Esophagus mucosa (tissue), 1 donor: ENCODE results near the gene PEX6. TPM values are rescaled to one million over a fixed set of nuclear protein-coding genes. Genes with fewer than 3 reads are reported as not detected.
A peak's percentile ranks its signal among the peaks of the same experiment; 100 is the strongest.
"Not testable (repeated sequence)": the region's sequence is repeated elsewhere in the genome, so short reads cannot be mapped to it uniquely, and the experiment has no call there.

Experiments used
- ATAC-seq: fragments of 200-7000 bp; cut with Tn5 transposase; one replicate; pipeline ENCODE4 v1.9.1; 2020
- total RNA-seq: library from RNA; stranded (reverse); gene quantifications from one replicate; pipeline ENCODE4 v1.2.4, GENCODE V29; 2023
- donor health status: DM: yes; HTN: yes; CAD: no.

PEX6 gene
- total RNA-seq, 1 donor from 2014 or later = 19.4 TPM

- no peak for ATAC-seq
Observed at GRCh38 chr6:42963179-42963854, 15.7 kb downstream of the PEX6 start.

- no peak for ATAC-seq
Observed at GRCh38 chr6:42962502-42963178, 16.3 kb downstream of the PEX6 start.

GRCh38 chr6:42962096-42962495, 16.9 kb downstream of the PEX6 start:
- no peak for ATAC-seq

- ATAC-seq = peak; percentile 44
Observed at GRCh38 chr6:42961020-42961470, 17.9 kb downstream of the PEX6 start.

GRCh38 chr6:42960243-42961019, 18.6 kb downstream of the PEX6 start, which contains the start of gene GNMT:
GNMT (plus strand) TSS chr6:42960754; CDS start chr6:42960768, 14 bp downstream.
- ATAC-seq = peak; percentile 86

- no peak for ATAC-seq
Observed at GRCh38 chr6:42959917-42960242, 19.1 kb downstream of the PEX6 start.

- no peak for ATAC-seq
Observed at GRCh38 chr6:42958125-42958524, 20.9 kb downstream of the PEX6 start.

- ATAC-seq = not testable (repeated sequence)
Observed at GRCh38 chr6:42954405-42954804, 24.6 kb downstream of the PEX6 start.

- no peak for ATAC-seq
Observed at GRCh38 chr6:42952389-42952788, 26.6 kb downstream of the PEX6 start.

GRCh38 chr6:42947950-42948349, 31.0 kb downstream of the PEX6 start:
- no peak for ATAC-seq

- no peak for ATAC-seq
Observed at GRCh38 chr6:42942444-42942843, 36.5 kb downstream of the PEX6 start.

GRCh38 chr6:42941356-42941755, 37.6 kb downstream of the PEX6 start:
- peak; percentile 22 for ATAC-seq

- no peak for ATAC-seq
Observed at GRCh38 chr6:42940493-42941045, 38.4 kb downstream of the PEX6 start.

- ATAC-seq = no peak
Observed at GRCh38 chr6:42939810-42940167, 39.2 kb downstream of the PEX6 start.

- ATAC-seq = no peak
Observed at GRCh38 chr6:42938987-42939809, 39.8 kb downstream of the PEX6 start.

GRCh38 chr6:42938428-42938796, 40.6 kb downstream of the PEX6 start:
- no peak for ATAC-seq

GRCh38 chr6:42937548-42938427, 41.2 kb downstream of the PEX6 start:
- ATAC-seq = no peak

GRCh38 chr6:42936398-42936797, 42.6 kb downstream of the PEX6 start:
- ATAC-seq = no peak

- ATAC-seq = no peak
Observed at GRCh38 chr6:42935322-42935721, 43.7 kb downstream of the PEX6 start.

GRCh38 chr6:42933205-42933604, 45.8 kb downstream of the PEX6 start:
- no peak for ATAC-seq

- no peak for ATAC-seq
Observed at GRCh38 chr6:42932412-42932811, 46.6 kb downstream of the PEX6 start.
